ENCODE measurements around the gene CSMD2.

CSMD2 gene

DNA sequence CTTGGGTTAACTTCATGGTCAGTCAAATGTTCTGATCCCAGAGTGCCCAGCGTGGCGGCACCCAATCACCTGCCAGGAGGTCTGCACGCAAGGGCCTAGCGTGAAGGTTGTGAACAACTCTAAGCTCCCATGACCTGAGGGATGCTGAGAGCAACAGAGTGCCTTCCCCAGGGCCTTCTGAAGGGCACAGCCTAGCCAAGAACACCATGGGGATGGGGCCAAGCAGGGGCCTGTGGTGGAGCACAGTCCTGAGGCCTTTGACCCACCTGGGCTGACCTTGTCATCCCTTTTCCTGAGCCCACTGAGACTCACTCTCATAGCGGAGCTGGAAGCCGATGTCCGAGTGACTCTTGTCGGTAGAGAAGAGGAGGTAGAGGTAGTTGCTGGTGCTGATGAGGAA lies 440.0 kb downstream of the CSMD2 start:
- no peak for TF ChIP-seq BACH2 (CRISPR knock-in tag; IDR thresholded peaks at IDR 0.05; ENCODE audit: borderline replicate concordance)
- no peak for TF ChIP-seq ZFP3 (CRISPR knock-in tag; IDR thresholded peaks at IDR 0.05)
- TF ChIP-seq POU6F1 (CRISPR knock-in tag; IDR thresholded peaks at IDR 0.05; ENCODE audit: borderline replicate concordance, low read depth) = no peak
- no peak for TF ChIP-seq ESRRG (CRISPR knock-in tag; IDR thresholded peaks at IDR 0.05)
- TF ChIP-seq ZNF70 (CRISPR knock-in tag; IDR thresholded peaks at IDR 0.05) = no peak
- no peak for TF ChIP-seq RARB (CRISPR knock-in tag; IDR thresholded peaks at IDR 0.05)
- TF ChIP-seq ZNF8 (CRISPR knock-in tag; IDR thresholded peaks at IDR 0.05) = no peak
- ATAC-seq = no peak

GRCh38 chr1:33724348-33724747 lies 440.7 kb downstream of the CSMD2 start:
- no peak for TF ChIP-seq GLIS3 (CRISPR knock-in tag; IDR thresholded peaks at IDR 0.05)
- no peak for TF ChIP-seq CSRNP3 (CRISPR knock-in tag; IDR thresholded peaks at IDR 0.05)
- TF ChIP-seq ESRRG (CRISPR knock-in tag; IDR thresholded peaks at IDR 0.05) = no peak
- no peak for TF ChIP-seq ZNF8 (CRISPR knock-in tag; IDR thresholded peaks at IDR 0.05)
- TF ChIP-seq ZFP30 (CRISPR knock-in tag; IDR thresholded peaks at IDR 0.05) = no peak
- no peak for TF ChIP-seq ARNTL (CRISPR knock-in tag; IDR thresholded peaks at IDR 0.05; ENCODE audit: borderline replicate concordance, low read depth)
- no peak for TF ChIP-seq ZNF70 (CRISPR knock-in tag; IDR thresholded peaks at IDR 0.05)
- no peak for TF ChIP-seq PPARA (CRISPR knock-in tag; IDR thresholded peaks at IDR 0.05; ENCODE audit: borderline replicate concordance)
- TF ChIP-seq ZFP3 (CRISPR knock-in tag; IDR thresholded peaks at IDR 0.05) = no peak
- no peak for TF ChIP-seq POU6F1 (CRISPR knock-in tag; IDR thresholded peaks at IDR 0.05; ENCODE audit: borderline replicate concordance, low read depth)
- no peak for TF ChIP-seq TSHZ2 (CRISPR knock-in tag; IDR thresholded peaks at IDR 0.05)
- TF ChIP-seq RARB (CRISPR knock-in tag; IDR thresholded peaks at IDR 0.05) = no peak
- TF ChIP-seq CSDC2 (CRISPR knock-in tag; IDR thresholded peaks at IDR 0.05) = no peak
- TF ChIP-seq TOX (CRISPR knock-in tag; IDR thresholded peaks at IDR 0.05; ENCODE audit: borderline replicate concordance) = no peak
- TF ChIP-seq CREB5 (CRISPR knock-in tag; IDR thresholded peaks at IDR 0.05; ENCODE audit: low read depth) = no peak
- TF ChIP-seq OSR1 (CRISPR knock-in tag; IDR thresholded peaks at IDR 0.05) = no peak
- no peak for TF ChIP-seq BACH2 (CRISPR knock-in tag; IDR thresholded peaks at IDR 0.05; ENCODE audit: borderline replicate concordance)
- no peak for TF ChIP-seq TCF4 (CRISPR knock-in tag; IDR thresholded peaks at IDR 0.05; ENCODE audit: borderline replicate concordance)
- ATAC-seq = no peak

DNA sequence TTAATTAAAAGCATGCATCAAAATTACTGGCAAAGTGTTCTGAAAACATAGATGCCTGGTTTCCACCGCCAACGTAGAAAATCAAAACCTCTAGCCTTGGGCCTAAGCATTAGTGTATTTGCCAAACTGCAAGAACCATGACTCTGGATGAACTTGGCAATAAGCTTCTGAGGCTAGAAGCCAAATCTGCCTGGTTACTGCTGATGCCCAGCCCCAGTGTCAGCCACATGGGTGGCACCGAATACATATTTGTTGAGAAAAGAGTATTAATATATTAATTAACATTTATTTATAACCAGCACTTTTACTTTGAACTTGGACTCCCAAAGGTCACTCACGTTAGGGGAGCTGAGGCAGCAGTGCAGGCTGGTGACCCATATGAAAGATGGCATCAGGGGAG lies 441.8 kb downstream of the CSMD2 start:
- no peak for ATAC-seq
- no peak for TF ChIP-seq BACH2 (CRISPR knock-in tag; IDR thresholded peaks at IDR 0.05; ENCODE audit: borderline replicate concordance)

GRCh38 chr1:33721301-33721815 lies 443.7 kb downstream of the CSMD2 start:
- no peak for ATAC-seq
- no peak for TF ChIP-seq CSRNP3 (CRISPR knock-in tag; IDR thresholded peaks at IDR 0.05)
- TF ChIP-seq ZNF70 (CRISPR knock-in tag; IDR thresholded peaks at IDR 0.05) = no peak
- no peak for TF ChIP-seq ZFP30 (CRISPR knock-in tag; IDR thresholded peaks at IDR 0.05)
- no peak for TF ChIP-seq TOX (CRISPR knock-in tag; IDR thresholded peaks at IDR 0.05; ENCODE audit: borderline replicate concordance)
- TF ChIP-seq ZNF8 (CRISPR knock-in tag; IDR thresholded peaks at IDR 0.05) = no peak
- TF ChIP-seq SNAI2 (CRISPR knock-in tag; IDR thresholded peaks at IDR 0.05) = no peak
- TF ChIP-seq CREB5 (CRISPR knock-in tag; IDR thresholded peaks at IDR 0.05; ENCODE audit: low read depth) = no peak
- no peak for TF ChIP-seq PPARA (CRISPR knock-in tag; IDR thresholded peaks at IDR 0.05; ENCODE audit: borderline replicate concordance)

Measured in SK-N-SH treated with all-trans-retinoic acid at 6 μM for 48 hours (cell line).